GM12878 (cell line): ENCODE results near the gene BTNL9. TPM values are rescaled to one million over a fixed set of nuclear protein-coding genes. Genes with fewer than 3 reads are reported as not detected.

Source experiments
- ATAC-seq: fragments of 200-7000 bp; cut with Tn5 transposase; 3 replicates; pipeline ENCODE4 v1.9.1; 2020; ENCODE audit warnings: mild to moderate bottlenecking, moderate library complexity
- BruUV-seq: library from RNA; stranded (reverse); fragments of 400-500 nt; replicated peaks from 2 replicates; lab custom pipeline; 2021; lab: Mats Ljungman, UMichigan
- CTCF ChIA-PET: fragments of 300-600 bp; sonication (Branson Sonifier 250); formaldehyde crosslinking; extraction: SDS; loops from one replicate; lab custom pipeline; 2021; ENCODE audit warnings: inconsistent platforms; lab: Yijun Ruan, JAX
- POLR2A ChIA-PET: fragments of 350-600 bp; formaldehyde crosslinking; extraction: SDS; loops from one replicate; lab custom pipeline; 2021; ENCODE audit warnings: inconsistent platforms; lab: Charles Lee
- RAD21 ChIA-PET: fragments of 300-600 bp; sonication (Branson Sonifier 250); formaldehyde crosslinking; loops from one replicate; lab custom pipeline; 2023; ENCODE audit warnings: antibody characterized with exemption; ENCODE audit not compliant: unreplicated experiment; lab: Charles Lee
- SMC1A ChIA-PET: fragments of 300-600 bp; sonication (Branson Sonifier 250); formaldehyde crosslinking; loops from one replicate; lab custom pipeline; 2023; ENCODE audit not compliant: unreplicated experiment, uncharacterized antibody; lab: Charles Lee
- DNase-seq: peaks from one replicate; pipeline ENCODE4 v3.0.0-alpha.2; 2011; ENCODE audit warnings: low read depth, low spot score
- FAIRE-seq: peaks from 3 replicates; lab custom pipeline; 2011; peaks lifted over from hg19 to GRCh38; lab: Jason Lieb, UNC
- H2AFZ ChIP-seq: 2 replicates; pipeline ENCODE4 v1.6.0; 2011; ENCODE audit warnings: low read depth, low read length, control low read depth; ENCODE audit not compliant: control insufficient read depth
- H3K27ac ChIP-seq: 2 replicates; pipeline ENCODE4 v1.5.1; 2011; ENCODE audit warnings: control low read depth; ENCODE audit not compliant: control insufficient read depth, insufficient read depth
- H3K27me3 ChIP-seq, 2 experiments: replicated peaks in 1 of 2; 2 replicates each; pipeline versions ENCODE4 v1.6.0 to v1.6.1; 2011; ENCODE audit warnings: low read length in 1 of 2; ENCODE audit not compliant: control insufficient read depth in 2 of 2, insufficient read depth in 2 of 2
- H3K36me3 ChIP-seq, 2 experiments: 2 replicates each; pipeline ENCODE4 v1.5.1; 2011; ENCODE audit warnings: low read length in 1 of 2; ENCODE audit not compliant: control insufficient read depth in 2 of 2, insufficient read depth in 2 of 2
- H3K4me1 ChIP-seq: 2 replicates; pipeline ENCODE4 v1.6.1; 2011; ENCODE audit warnings: mild to moderate bottlenecking, low read length, moderate library complexity, mixed read lengths; ENCODE audit not compliant: control insufficient read depth, insufficient read depth
- H3K4me2 ChIP-seq: 2 replicates; pipeline ENCODE4 v1.6.0; 2011; ENCODE audit warnings: control low read depth; ENCODE audit not compliant: control insufficient read depth, insufficient read depth
- H3K4me3 ChIP-seq: fragments of 200-600 bp; sonication (generic); 2 replicates; pipeline ENCODE4 v1.5.1; 2016
- H3K79me2 ChIP-seq: 2 replicates; pipeline ENCODE4 v1.6.0; 2011; ENCODE audit warnings: low read length; ENCODE audit not compliant: control insufficient read depth, insufficient read depth
- H3K9ac ChIP-seq: 2 replicates; pipeline ENCODE4 v1.8.0; 2011; ENCODE audit warnings: low read length, control low read depth, mixed read lengths; ENCODE audit not compliant: control insufficient read depth, insufficient read depth
- H3K9me3 ChIP-seq: replicated peaks from 3 replicates; pipeline ENCODE4 v1.5.1; 2011; ENCODE audit warnings: mild to moderate bottlenecking, low read length; ENCODE audit not compliant: control insufficient read depth, insufficient read depth
- H4K20me1 ChIP-seq: 2 replicates; pipeline ENCODE4 v1.6.0; 2011; ENCODE audit not compliant: control insufficient read depth, insufficient read depth
- BMI1 ChIP-seq: fragments of 450-650 bp; IDR thresholded peaks from 2 replicates; pipeline ENCODE4 v1.6.1; 2016; ENCODE audit warnings: mild to moderate bottlenecking, moderate library complexity, borderline replicate concordance
- CREM ChIP-seq: IDR thresholded peaks from 2 replicates; pipeline ENCODE4 v1.6.1; 2014; ENCODE audit warnings: antibody characterized with exemption, low read depth
- HDAC2 ChIP-seq: fragments of 200-600 bp; sonication (generic); IDR thresholded peaks from 2 replicates; pipeline ENCODE4 v1.6.1; 2017
- HDAC6 ChIP-seq: fragments of 200-600 bp; sonication (generic); IDR thresholded peaks from one replicate; pipeline ENCODE4 v1.8.0; 2017; ENCODE audit warnings: antibody characterized with exemption; ENCODE audit not compliant: unreplicated experiment
- MXI1 ChIP-seq: fragments of 150-350 bp; IDR thresholded peaks from 2 replicates; pipeline ENCODE4 v1.6.1; 2011; ENCODE audit warnings: low read depth, mild to moderate bottlenecking, inconsistent platforms, low read length, improper control_type of control experiment
- NFYA ChIP-seq: IDR thresholded peaks from 2 replicates; pipeline ENCODE4 v1.6.1; 2011; ENCODE audit warnings: low read depth, mild to moderate bottlenecking, low read length, improper control_type of control experiment, borderline replicate concordance
- NFYB ChIP-seq: IDR thresholded peaks from 2 replicates; pipeline ENCODE4 v1.6.1; 2011; ENCODE audit warnings: low read depth, mild to moderate bottlenecking, low read length, improper control_type of control experiment, moderate library complexity; ENCODE audit not compliant: insufficient read depth
- NR2C2 ChIP-seq: IDR thresholded peaks from 2 replicates; pipeline ENCODE4 v1.6.1; 2011; ENCODE audit warnings: borderline replicate concordance, low read depth; ENCODE audit not compliant: control insufficient read depth, insufficient read length
- NRF1 ChIP-seq: conservative IDR thresholded peaks from 2 replicates; pipeline ENCODE4 v1.6.1; 2011; ENCODE audit warnings: mild to moderate bottlenecking, low read depth, low read length, improper control_type of control experiment
- POU2F2 ChIP-seq: IDR thresholded peaks from 3 replicates; pipeline ENCODE4 v1.6.1; 2011; ENCODE audit warnings: low read depth, mild to moderate bottlenecking, low read length, borderline replicate concordance
- SIN3A ChIP-seq: IDR thresholded peaks from 2 replicates; pipeline ENCODE4 v1.6.1; 2012; ENCODE audit warnings: low read depth, low read length, improper control_type of control experiment
- YY1 ChIP-seq: IDR thresholded peaks from 2 replicates; pipeline ENCODE4 v1.6.1; 2011; ENCODE audit warnings: low read depth, mild to moderate bottlenecking, low read length
- ZNF217 ChIP-seq: fragments of 450-650 bp; IDR thresholded peaks from 2 replicates; pipeline ENCODE4 v1.6.1; 2017; ENCODE audit warnings: antibody characterized with exemption, mild to moderate bottlenecking
- ZZZ3 ChIP-seq: IDR thresholded peaks from 2 replicates; pipeline ENCODE4 v1.6.1; 2011; ENCODE audit warnings: low read depth; ENCODE audit not compliant: control insufficient read depth, insufficient read length
- WGBS: methylation state at CpG from one replicate; pipeline ENCODE4 v1.1.6; 2016; ENCODE audit warnings: low lambda C conversion rate; ENCODE audit not compliant: insufficient replicate concordance, insufficient coverage; ENCODE audit errors: missing lambda C conversion rate; 5-methylcytosine and 5-hydroxymethylcytosine counted together
- in situ Hi-C: fragments of 300-500 bp; cut with MboI; formaldehyde crosslinking; loops from 9 replicates; pipeline ENCODE4 v1.14.3; 2018; ENCODE audit warnings: mixed read lengths
- intact Hi-C: fragments of 100-400 bp; cut with micrococcal nuclease; formaldehyde crosslinking; loops from one replicate; pipeline ENCODE4 v1.14.2; 2022; ENCODE audit not compliant: unreplicated experiment
- polyA plus RNA-seq, 11 experiments: library from polyadenylated mRNA; depleted of rRNA in 4 of 11; unstranded in 6 of 11; stranded (reverse) in 5 of 11; fragments of >200 nt; fragmentation: Nextera tagmentation in 4 of 11; fragmentation: Illumina TruSeq in 1 of 11; extraction: Ambion mirVana in 4 of 11; extraction: Trizol in 1 of 11; gene quantifications; 1 replicate in 1 of 11; 2 replicates in 10 of 11; pipeline versions ENCODE4 v1.2.1 to v1.2.3, GENCODE V29; 2011 to 2016; ENCODE audit warnings: inconsistent platforms in 2 of 11, missing spikeins in 2 of 11, low read depth in 1 of 11
- total RNA-seq, 4 experiments: library from RNA; depleted of rRNA in 3 of 4; stranded (reverse); fragments of >200 nt in 3 of 4; fragmentation: Illumina TruSeq in 1 of 4; extraction: Trizol in 1 of 4; gene quantifications; 2 replicates each; pipeline versions ENCODE4 v1.2.1 to v1.2.3, GENCODE V29; 2013 to 2021
- TF ChIP-seq, protein P1 (sequence below): IDR thresholded peaks from 2 replicates; pipeline ENCODE4 v1.6.1; 2011; ENCODE audit warnings: borderline replicate concordance, low read depth, mild to moderate bottlenecking, moderate library complexity, mixed read lengths, low read length; ENCODE audit not compliant: insufficient read depth; ENCODE audit errors: extremely low read length
- TF ChIP-seq, protein P2 (sequence below): IDR thresholded peaks from 2 replicates; pipeline ENCODE4 v1.6.1; 2012; ENCODE audit warnings: low read depth, low read length, improper control_type of control experiment
- TF ChIP-seq, protein P3 (sequence below): fragments of 450-650 bp; IDR thresholded peaks from 2 replicates; pipeline ENCODE4 v1.6.1; 2016; ENCODE audit warnings: mild to moderate bottlenecking, moderate library complexity, borderline replicate concordance
- TF ChIP-seq, protein P4 (sequence below): fragments of 450-650 bp; conservative IDR thresholded peaks from 2 replicates; pipeline ENCODE4 v1.6.1; 2017; ENCODE audit warnings: mild to moderate bottlenecking, moderate library complexity

BTNL9 gene
- total and polyA plus RNA-seq, 10 of the 15 experiments (the other 5 are each of a cell fraction or from before 2014, with no cell fraction given): 0.01 to 16.5 (median 0.06) TPM; not detected in 5

DNA sequence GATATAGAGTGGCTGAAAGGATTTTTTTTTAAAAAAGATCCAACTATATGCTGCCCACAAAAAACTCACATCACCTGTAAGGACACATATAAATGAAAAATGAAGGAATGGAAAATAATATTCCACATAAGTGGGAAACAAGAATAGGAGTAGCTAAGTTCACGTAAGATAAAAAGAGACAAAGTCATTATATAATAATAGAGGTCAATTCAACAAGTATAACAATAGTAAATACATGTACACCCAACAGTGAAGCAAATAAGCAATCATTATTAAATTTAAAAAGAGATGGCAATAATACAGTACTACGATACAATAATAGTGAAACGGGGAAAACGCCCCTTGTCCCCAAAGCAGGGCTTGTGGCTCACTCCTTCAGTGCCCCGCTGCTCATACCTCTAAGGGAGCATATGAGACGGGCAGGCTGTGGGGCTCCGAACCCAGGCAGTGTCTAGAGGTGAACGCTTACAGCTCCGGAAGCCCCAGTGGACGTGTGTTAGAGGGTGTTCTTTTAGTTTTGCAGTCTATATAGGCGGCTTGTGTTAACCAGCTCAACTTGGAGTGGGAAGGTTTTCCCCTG is 12.5 kb upstream of the BTNL9 start:
- Histone ChIP-seq H3K27me3 (no peaks in the 10 kb centered on the region), H3K4me2 (no peak overlapping the region), H3K4me3 (no peak overlapping the region), H3K4me1 (no peaks in the 10 kb centered on the region), H2AFZ (no peak overlapping the region), H3K9ac (no peak overlapping the region), H3K27ac (no peak overlapping the region), H3K79me2 (no peaks in the 10 kb centered on the region), H3K9me3 (no peaks in the 10 kb centered on the region; the same call in 1 of the 3 replicates), H4K20me1 (no peaks in the 10 kb centered on the region), H3K36me3 (no peaks in the 10 kb centered on the region)
- SMC1A ChIA-PET: no interaction called here
- no TSS peak for BruUV-seq
- 62% methylated on average over 11 of the region's 11 CpGs for WGBS
- intact Hi-C loops (no loop called here), in situ Hi-C loops (no loop called here)
- RAD21 ChIA-PET: no interaction called here
- ATAC-seq (no peak), FAIRE-seq (no peak), DNase-seq (no peak)
- POLR2A ChIA-PET: no interaction called here
- CTCF ChIA-PET: no interaction called here
- TF ChIP-seq NR2C2: no peak
- no peak for TF ChIP-seq NRF1
- TF ChIP-seq ZNF217: no peak
- no peak for TF ChIP-seq NFYA
- TF ChIP-seq, protein P1, sequence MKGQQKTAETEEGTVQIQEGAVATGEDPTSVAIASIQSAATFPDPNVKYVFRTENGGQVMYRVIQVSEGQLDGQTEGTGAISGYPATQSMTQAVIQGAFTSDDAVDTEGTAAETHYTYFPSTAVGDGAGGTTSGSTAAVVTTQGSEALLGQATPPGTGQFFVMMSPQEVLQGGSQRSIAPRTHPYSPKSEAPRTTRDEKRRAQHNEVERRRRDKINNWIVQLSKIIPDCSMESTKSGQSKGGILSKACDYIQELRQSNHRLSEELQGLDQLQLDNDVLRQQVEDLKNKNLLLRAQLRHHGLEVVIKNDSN: no peak
- TF ChIP-seq SIN3A: no peak
- no peak for TF ChIP-seq ZZZ3
- no peak for TF ChIP-seq HDAC2
- no peak for TF ChIP-seq YY1
- TF ChIP-seq, protein P2, sequence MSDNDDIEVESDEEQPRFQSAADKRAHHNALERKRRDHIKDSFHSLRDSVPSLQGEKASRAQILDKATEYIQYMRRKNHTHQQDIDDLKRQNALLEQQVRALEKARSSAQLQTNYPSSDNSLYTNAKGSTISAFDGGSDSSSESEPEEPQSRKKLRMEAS: no peak
- TF ChIP-seq CREM: no peak
- TF ChIP-seq, protein P3, sequence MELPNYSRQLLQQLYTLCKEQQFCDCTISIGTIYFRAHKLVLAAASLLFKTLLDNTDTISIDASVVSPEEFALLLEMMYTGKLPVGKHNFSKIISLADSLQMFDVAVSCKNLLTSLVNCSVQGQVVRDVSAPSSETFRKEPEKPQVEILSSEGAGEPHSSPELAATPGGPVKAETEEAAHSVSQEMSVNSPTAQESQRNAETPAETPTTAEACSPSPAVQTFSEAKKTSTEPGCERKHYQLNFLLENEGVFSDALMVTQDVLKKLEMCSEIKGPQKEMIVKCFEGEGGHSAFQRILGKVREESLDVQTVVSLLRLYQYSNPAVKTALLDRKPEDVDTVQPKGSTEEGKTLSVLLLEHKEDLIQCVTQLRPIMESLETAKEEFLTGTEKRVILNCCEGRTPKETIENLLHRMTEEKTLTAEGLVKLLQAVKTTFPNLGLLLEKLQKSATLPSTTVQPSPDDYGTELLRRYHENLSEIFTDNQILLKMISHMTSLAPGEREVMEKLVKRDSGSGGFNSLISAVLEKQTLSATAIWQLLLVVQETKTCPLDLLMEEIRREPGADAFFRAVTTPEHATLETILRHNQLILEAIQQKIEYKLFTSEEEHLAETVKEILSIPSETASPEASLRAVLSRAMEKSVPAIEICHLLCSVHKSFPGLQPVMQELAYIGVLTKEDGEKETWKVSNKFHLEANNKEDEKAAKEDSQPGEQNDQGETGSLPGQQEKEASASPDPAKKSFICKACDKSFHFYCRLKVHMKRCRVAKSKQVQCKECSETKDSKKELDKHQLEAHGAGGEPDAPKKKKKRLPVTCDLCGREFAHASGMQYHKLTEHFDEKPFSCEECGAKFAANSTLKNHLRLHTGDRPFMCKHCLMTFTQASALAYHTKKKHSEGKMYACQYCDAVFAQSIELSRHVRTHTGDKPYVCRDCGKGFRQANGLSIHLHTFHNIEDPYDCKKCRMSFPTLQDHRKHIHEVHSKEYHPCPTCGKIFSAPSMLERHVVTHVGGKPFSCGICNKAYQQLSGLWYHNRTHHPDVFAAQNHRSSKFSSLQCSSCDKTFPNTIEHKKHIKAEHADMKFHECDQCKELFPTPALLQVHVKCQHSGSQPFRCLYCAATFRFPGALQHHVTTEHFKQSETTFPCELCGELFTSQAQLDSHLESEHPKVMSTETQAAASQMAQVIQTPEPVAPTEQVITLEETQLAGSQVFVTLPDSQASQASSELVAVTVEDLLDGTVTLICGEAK: no peak
- TF ChIP-seq, protein P4, sequence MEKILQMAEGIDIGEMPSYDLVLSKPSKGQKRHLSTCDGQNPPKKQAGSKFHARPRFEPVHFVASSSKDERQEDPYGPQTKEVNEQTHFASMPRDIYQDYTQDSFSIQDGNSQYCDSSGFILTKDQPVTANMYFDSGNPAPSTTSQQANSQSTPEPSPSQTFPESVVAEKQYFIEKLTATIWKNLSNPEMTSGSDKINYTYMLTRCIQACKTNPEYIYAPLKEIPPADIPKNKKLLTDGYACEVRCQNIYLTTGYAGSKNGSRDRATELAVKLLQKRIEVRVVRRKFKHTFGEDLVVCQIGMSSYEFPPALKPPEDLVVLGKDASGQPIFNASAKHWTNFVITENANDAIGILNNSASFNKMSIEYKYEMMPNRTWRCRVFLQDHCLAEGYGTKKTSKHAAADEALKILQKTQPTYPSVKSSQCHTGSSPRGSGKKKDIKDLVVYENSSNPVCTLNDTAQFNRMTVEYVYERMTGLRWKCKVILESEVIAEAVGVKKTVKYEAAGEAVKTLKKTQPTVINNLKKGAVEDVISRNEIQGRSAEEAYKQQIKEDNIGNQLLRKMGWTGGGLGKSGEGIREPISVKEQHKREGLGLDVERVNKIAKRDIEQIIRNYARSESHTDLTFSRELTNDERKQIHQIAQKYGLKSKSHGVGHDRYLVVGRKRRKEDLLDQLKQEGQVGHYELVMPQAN: no peak
- TF ChIP-seq BMI1: no peak
- TF ChIP-seq MXI1: no peak
- no peak for TF ChIP-seq HDAC6
- no peak for TF ChIP-seq NFYB
- TF ChIP-seq POU2F2: no peak
